ENCODE data around the gene CFHR4.

DNA sequence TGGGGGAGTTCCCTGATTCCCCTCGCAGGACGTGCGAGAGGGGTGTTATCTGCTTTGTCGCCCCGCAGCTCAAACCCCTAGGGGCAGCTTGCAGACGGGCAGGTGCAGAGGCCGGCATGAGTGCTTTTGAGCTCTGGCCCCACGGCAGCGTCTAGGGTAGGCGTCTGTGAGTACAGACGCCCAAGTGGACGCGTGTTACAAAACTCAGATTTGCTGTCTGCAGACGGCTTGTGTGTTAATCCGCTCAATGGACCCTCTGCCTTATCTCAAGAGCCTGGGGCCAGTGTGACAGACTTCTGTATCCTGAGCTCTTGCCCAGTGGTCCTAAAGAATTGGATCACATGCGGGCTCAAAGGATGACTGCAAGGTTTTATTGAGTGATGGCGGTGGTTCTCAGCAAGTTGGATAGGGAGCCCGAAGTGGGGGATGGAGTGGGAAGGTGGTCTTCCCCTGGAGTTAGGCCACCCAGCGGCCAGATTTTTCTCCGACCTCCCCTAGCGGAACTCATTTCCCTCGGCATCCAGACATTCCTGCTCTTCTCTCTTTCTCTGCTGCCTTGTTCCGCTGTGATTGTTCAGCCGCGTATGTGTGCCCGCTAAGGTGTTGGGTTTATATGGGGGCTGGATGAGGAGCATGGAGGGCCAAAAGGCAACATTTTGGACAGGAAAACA is 9.4 kb downstream of the CFHR4 start:
- TF ChIP-seq POLR2A (IDR thresholded peaks at IDR 0.05) (no peak), POLR2AphosphoS5 (IDR thresholded peaks at IDR 0.05) (no peak), EP300 (IDR thresholded peaks at IDR 0.05) (no peak)
- TF ChIP-seq, protein P1, sequence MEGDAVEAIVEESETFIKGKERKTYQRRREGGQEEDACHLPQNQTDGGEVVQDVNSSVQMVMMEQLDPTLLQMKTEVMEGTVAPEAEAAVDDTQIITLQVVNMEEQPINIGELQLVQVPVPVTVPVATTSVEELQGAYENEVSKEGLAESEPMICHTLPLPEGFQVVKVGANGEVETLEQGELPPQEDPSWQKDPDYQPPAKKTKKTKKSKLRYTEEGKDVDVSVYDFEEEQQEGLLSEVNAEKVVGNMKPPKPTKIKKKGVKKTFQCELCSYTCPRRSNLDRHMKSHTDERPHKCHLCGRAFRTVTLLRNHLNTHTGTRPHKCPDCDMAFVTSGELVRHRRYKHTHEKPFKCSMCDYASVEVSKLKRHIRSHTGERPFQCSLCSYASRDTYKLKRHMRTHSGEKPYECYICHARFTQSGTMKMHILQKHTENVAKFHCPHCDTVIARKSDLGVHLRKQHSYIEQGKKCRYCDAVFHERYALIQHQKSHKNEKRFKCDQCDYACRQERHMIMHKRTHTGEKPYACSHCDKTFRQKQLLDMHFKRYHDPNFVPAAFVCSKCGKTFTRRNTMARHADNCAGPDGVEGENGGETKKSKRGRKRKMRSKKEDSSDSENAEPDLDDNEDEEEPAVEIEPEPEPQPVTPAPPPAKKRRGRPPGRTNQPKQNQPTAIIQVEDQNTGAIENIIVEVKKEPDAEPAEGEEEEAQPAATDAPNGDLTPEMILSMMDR (IDR thresholded peaks at IDR 0.05) = no peak

All from suprapubic skin (tissue), 4 donors.